ENCODE measurements around the gene LDAH.
"Not testable (repeated sequence)": the region's sequence is repeated elsewhere in the genome, so short reads cannot be mapped to it uniquely, and the experiment has no call there.

The LDAH gene

GRCh38 chr2:20716164-20716563 is 106.7 kb downstream of the LDAH start:
- peaks cover 43% of the 10 kb centered on the region for H3K4me1 Mint-ChIP-seq
- peaks cover 14% of the 10 kb centered on the region for H3K9me3 Mint-ChIP-seq
- not testable (repeated sequence) for ATAC-seq, H3K4me3 Mint-ChIP-seq, H3K27me3 Mint-ChIP-seq, H3K27ac Mint-ChIP-seq
- peaks cover 84% of the 10 kb centered on the region for H3K36me3 Mint-ChIP-seq

DNA sequence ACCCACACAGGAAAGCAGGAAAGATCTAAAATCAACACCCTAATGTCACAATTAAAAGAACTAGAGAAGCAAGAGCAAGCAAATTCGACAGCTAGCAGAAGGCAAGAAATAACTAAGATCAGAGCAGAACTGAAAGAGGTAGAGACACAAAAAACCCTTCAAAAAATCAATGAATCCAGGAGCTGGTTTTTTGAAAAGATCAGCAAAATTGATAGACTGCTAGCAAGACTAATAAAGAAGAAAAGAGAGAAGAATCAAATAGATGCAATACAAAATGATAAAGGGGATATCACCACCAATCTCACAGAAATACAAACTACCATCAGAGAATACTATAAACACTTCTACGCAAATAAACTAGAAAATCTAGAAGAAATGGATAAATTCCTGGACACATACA is 108.5 kb downstream of the LDAH start:
- peaks cover 14% of the 10 kb centered on the region for H3K9me3 Mint-ChIP-seq
- H3K4me3 Mint-ChIP-seq, H3K27me3 Mint-ChIP-seq, ATAC-seq, H3K27ac Mint-ChIP-seq: not testable (repeated sequence)
- H3K4me1 Mint-ChIP-seq = peaks cover 35% of the 10 kb centered on the region
- H3K36me3 Mint-ChIP-seq = peaks cover 83% of the 10 kb centered on the region

GRCh38 chr2:20713585-20713984 is 109.3 kb downstream of the LDAH start:
- not testable (repeated sequence) for H3K27ac Mint-ChIP-seq, H3K27me3 Mint-ChIP-seq, ATAC-seq, H3K4me3 Mint-ChIP-seq
- H3K9me3 Mint-ChIP-seq = peaks cover 14% of the 10 kb centered on the region
- H3K4me1 Mint-ChIP-seq = peaks cover 35% of the 10 kb centered on the region
- peaks cover 76% of the 10 kb centered on the region for H3K36me3 Mint-ChIP-seq

GRCh38 chr2:20711641-20712040 is 111.3 kb downstream of the LDAH start:
- Mint-ChIP-seq H3K4me1 (peaks cover 43% of the 10 kb centered on the region), H3K36me3 (peaks cover 62% of the 10 kb centered on the region)
- not testable (repeated sequence) for H3K27me3 Mint-ChIP-seq, ATAC-seq, H3K4me3 Mint-ChIP-seq, H3K27ac Mint-ChIP-seq, H3K9me3 Mint-ChIP-seq

DNA sequence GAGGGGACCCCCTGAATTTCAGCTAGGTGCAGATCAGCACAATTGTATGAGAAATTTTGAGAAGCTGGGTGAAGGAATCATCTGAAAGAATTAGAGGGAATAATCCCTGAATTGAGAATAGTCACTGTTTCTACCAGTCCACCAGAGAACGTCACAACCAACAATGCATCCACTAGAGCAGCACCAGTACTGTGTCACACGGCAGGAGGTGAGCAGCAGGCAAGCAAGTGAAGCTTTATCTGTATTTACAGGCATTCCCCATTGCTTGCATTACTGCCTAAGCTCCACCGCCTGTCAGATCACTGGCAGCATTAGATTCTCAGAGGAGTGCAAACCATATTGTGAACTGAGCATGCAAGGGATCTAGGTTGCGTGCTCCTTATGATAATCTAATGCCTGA is 115.3 kb downstream of the LDAH start:
- no peak for ATAC-seq
- H3K36me3 Mint-ChIP-seq = peaks cover 47% of the 10 kb centered on the region
- H3K27ac Mint-ChIP-seq = no peak overlapping the region
- H3K4me3 Mint-ChIP-seq = no peak overlapping the region
- H3K27me3 Mint-ChIP-seq = no peaks in the 10 kb centered on the region
- peaks cover 21% of the 10 kb centered on the region for H3K4me1 Mint-ChIP-seq
- H3K9me3 Mint-ChIP-seq = no peaks in the 10 kb centered on the region

DNA sequence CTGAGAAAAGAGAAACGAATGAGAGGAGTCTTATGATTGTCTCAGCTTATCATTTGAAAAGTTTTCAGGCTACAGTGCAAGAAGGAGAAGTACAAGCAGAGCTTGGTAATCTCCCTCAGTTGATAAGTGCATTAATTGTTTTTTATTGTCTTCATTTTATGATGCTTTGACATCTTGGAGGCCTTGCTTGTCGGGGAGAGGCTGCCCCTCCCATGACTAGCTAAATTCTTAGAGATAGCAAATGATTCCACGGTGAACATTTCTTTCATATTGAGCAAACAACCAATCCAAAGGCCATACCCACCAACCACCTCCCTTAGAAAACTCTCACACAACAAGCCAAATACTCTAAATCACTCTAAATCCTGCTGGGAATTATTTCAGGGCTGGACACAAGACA is 116.1 kb downstream of the LDAH start:
- Mint-ChIP-seq H3K27ac (no peak overlapping the region), H3K4me3 (no peak overlapping the region), H3K36me3 (peaks cover 40% of the 10 kb centered on the region), H3K9me3 (no peaks in the 10 kb centered on the region), H3K4me1 (peaks cover 17% of the 10 kb centered on the region), H3K27me3 (no peaks in the 10 kb centered on the region)
- ATAC-seq = no peak

DNA sequence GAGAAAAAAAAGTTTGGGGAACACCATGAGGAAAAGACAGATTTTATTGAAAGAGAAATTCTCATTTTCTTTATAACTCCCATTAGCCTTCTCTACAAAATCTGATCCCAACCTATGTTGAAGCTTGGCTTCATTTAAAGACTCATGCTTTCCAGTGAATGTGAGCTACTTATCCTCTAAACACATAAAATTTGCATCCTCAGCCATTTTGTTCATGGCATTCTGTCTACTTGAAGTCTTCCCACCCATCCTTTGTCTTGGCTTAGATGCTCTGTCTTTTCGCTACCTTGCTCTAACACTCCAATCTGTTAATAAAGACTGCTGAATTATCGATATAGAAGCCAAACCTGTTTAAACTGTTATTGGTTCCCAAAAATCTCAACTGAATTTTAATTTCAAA is 116.7 kb downstream of the LDAH start:
- Mint-ChIP-seq H3K36me3 (peaks cover 39% of the 10 kb centered on the region), H3K27ac (no peak overlapping the region), H3K4me3 (no peak overlapping the region), H3K27me3 (no peaks in the 10 kb centered on the region), H3K9me3 (no peaks in the 10 kb centered on the region), H3K4me1 (peaks cover 17% of the 10 kb centered on the region)
- no peak for ATAC-seq

GRCh38 chr2:20704886-20705285 is 118.0 kb downstream of the LDAH start:
- H3K4me3 Mint-ChIP-seq = no peak overlapping the region
- H3K9me3 Mint-ChIP-seq = no peaks in the 10 kb centered on the region
- ATAC-seq = no peak
- H3K36me3 Mint-ChIP-seq = peaks cover 34% of the 10 kb centered on the region
- peaks cover 19% of the 10 kb centered on the region for H3K4me1 Mint-ChIP-seq
- no peaks in the 10 kb centered on the region for H3K27me3 Mint-ChIP-seq
- no peak overlapping the region for H3K27ac Mint-ChIP-seq

DNA sequence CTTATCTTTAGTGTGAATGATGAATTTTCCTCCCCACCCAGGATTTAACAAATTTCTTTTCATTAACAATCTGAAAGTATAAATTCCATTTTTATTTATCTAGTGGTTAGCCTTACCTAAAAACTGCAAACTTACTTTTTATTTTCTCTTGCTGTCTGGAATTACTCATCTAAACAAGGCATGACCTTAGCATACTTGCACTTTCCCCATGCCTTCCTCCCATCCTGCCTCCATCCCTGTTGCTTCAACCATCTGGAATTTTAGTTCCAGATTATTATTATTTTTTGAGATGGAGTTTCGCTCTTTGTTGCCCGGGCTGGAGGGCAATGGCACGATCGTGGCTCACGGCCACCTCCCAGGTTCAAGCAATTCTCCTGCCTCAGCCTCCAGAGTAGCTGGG is 120.3 kb downstream of the LDAH start:
- Mint-ChIP-seq H3K4me3 (no peak overlapping the region), H3K36me3 (peaks cover 33% of the 10 kb centered on the region), H3K27ac (no peak overlapping the region), H3K9me3 (no peaks in the 10 kb centered on the region), H3K27me3 (no peaks in the 10 kb centered on the region), H3K4me1 (peaks cover 31% of the 10 kb centered on the region)
- ATAC-seq = no peak

DNA sequence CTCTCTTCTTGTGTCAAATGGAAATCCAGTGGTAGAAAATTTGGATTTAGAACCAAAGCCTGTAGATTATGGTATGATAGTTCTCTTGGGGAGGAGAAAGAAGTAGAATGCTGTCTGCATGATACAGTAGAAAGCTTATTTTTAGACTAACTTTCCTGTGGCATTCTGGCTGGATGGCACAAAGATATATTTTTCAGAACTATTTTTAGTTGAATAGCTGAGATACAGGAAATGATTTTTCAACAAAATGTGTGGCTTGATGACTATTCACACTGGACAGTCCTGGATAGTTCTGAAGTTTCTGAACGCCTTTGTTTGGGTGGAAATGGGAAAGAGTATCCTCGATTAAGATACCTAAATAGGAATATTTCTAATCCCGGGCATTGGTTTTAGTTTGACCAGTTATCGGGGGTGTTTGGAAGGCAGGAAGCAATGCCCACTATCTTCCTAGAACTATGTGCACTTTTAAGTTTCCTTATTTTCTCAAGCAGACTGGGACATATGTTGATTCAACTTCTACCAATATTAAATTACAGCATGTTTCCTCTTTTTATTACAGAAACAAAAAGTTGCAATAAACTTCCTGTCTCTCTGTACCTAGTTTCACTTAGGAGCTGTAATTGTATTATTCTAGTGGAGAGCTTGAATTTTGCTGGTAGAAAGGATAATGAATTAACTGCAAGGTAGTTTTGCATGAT is 123.8 kb downstream of the LDAH start:
- H3K4me1 Mint-ChIP-seq = peaks cover 43% of the 10 kb centered on the region
- ATAC-seq = no peak
- H3K9me3 Mint-ChIP-seq = no peaks in the 10 kb centered on the region
- H3K4me3 Mint-ChIP-seq = no peak overlapping the region
- no peaks in the 10 kb centered on the region for H3K27me3 Mint-ChIP-seq
- H3K27ac Mint-ChIP-seq = peak overlapping the region; percentile 71
- H3K36me3 Mint-ChIP-seq = peaks cover 38% of the 10 kb centered on the region

DNA sequence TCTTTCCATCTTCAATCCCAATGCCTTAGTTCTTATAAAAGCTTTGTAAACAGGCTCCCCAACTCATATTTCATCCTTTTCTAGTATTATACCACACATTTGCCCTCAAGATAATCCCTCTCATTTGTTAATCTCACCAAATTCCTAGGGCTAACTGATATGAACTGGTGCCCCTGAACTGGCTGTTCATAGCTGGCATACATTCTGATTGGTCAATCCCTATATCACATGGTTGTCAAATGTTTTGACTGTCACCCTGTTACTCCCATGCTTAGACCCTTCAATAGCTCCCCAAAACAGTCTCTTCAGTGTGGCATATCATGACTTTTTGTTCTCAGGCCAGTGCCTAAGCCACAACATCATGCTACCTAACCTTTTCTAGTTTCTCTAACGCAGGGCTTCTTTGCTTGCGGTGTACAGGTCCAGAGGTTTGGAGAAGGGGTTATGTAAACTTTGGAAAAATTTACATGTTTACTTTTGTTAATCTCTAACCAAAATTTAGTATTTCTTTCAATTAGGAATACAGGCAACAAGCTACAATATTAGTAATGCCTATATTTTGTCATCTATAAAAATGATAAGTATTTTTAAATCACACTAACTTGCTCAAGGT is 125.5 kb downstream of the LDAH start:
- peaks cover 49% of the 10 kb centered on the region for H3K4me1 Mint-ChIP-seq
- ATAC-seq = no peak
- no peak overlapping the region for H3K27ac Mint-ChIP-seq
- no peaks in the 10 kb centered on the region for H3K9me3 Mint-ChIP-seq
- H3K4me3 Mint-ChIP-seq = no peak overlapping the region
- peaks cover 27% of the 10 kb centered on the region for H3K36me3 Mint-ChIP-seq
- H3K27me3 Mint-ChIP-seq = no peaks in the 10 kb centered on the region

- ATAC-seq = no peak
- Mint-ChIP-seq H3K4me3 (no peak overlapping the region), H3K9me3 (no peaks in the 10 kb centered on the region), H3K36me3 (peaks cover 23% of the 10 kb centered on the region), H3K27me3 (no peaks in the 10 kb centered on the region), H3K27ac (no peak overlapping the region), H3K4me1 (peaks cover 49% of the 10 kb centered on the region)
Measured at GRCh38 chr2:20696366-20696765, 126.5 kb downstream of the LDAH start.

DNA sequence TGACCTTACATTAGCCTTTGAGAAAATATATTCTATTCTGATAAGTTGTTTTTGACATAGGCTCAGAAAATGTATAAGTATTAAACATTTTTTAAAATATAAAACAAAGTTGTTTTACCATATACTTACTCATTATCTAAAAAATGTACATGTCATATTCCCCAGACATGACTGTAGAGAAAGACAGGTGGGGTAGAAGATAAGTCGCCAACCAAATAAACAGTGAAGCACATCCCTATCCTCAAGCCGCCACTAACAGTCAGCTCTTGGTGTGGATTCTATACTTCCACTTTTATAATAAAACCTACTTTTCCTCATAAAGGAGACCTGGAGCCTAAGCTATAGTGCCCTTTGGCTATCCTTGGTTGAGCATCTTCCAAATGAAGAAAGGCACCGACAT is 129.6 kb downstream of the LDAH start:
- H3K4me3 Mint-ChIP-seq = no peak overlapping the region
- ATAC-seq = no peak
- no peaks in the 10 kb centered on the region for H3K27me3 Mint-ChIP-seq
- peaks cover 40% of the 10 kb centered on the region for H3K36me3 Mint-ChIP-seq
- no peaks in the 10 kb centered on the region for H3K9me3 Mint-ChIP-seq
- H3K27ac Mint-ChIP-seq = no peak overlapping the region
- H3K4me1 Mint-ChIP-seq = peaks cover 35% of the 10 kb centered on the region

- no peak overlapping the region for H3K27ac Mint-ChIP-seq
- ATAC-seq = no peak
- H3K9me3 Mint-ChIP-seq = no peaks in the 10 kb centered on the region
- no peaks in the 10 kb centered on the region for H3K27me3 Mint-ChIP-seq
- H3K4me3 Mint-ChIP-seq = no peak overlapping the region
- peaks cover 46% of the 10 kb centered on the region for H3K36me3 Mint-ChIP-seq
- H3K4me1 Mint-ChIP-seq = peaks cover 32% of the 10 kb centered on the region
Measured at GRCh38 chr2:20692081-20692480, 130.8 kb downstream of the LDAH start.

DNA sequence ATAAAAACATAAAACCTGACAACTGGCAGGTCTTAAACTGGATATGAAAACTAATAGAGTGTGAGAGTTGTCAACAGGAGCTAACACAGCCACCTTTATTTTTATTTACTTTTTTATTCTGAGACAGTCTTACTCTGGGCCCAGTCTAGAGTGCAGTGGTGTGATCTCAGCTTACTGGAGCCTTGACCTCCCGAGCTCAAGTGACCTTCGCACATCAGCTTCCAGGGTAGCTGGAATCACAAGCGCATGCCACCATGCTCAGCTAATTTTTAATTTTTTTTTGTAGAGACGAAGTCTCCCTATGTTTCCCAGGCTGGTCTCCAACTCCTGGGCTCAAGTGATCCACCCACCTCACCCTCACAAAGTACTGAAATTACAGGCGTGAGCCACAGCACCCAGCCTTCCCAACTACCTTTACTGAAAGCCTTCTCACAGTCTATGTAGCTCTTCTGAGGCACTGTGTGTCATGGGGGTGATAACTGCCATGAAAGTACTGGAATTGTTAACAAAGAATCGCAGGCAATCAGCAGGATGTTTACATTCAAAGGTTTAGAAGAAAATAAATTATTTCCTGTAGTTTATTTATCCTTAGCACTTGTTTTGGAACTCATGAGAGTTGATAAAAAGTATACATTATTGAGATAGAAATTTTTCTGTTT is 131.7 kb downstream of the LDAH start:
- H3K4me1 Mint-ChIP-seq = peaks cover 27% of the 10 kb centered on the region
- no peak overlapping the region for H3K4me3 Mint-ChIP-seq
- no peaks in the 10 kb centered on the region for H3K9me3 Mint-ChIP-seq
- no peaks in the 10 kb centered on the region for H3K27me3 Mint-ChIP-seq
- no peak for ATAC-seq
- H3K27ac Mint-ChIP-seq = no peak overlapping the region
- H3K36me3 Mint-ChIP-seq = peaks cover 49% of the 10 kb centered on the region

Data from stimulated activated memory B cell treated with anti-CD40 and anti-IgM and Interleukin-4, amounts not matched to agents 10 μg/mL and 1 μg/mL and 100 μg/mL, for 72 hours (primary cell).